H1 (cell line): ENCODE results near the gene TEDC1. TPM values are rescaled to one million over a fixed set of nuclear protein-coding genes. Genes with fewer than 3 reads are reported as not detected.

Experiments used
- CTCF ChIA-PET: fragments of 300-600 bp; sonication (Branson Sonifier 250); formaldehyde crosslinking; loops from one replicate; lab custom pipeline; 2021; ENCODE audit not compliant: partially characterized antibody; lab: Charles Lee
- POLR2A ChIA-PET: fragments of 300-600 bp; sonication (Branson Sonifier 250); formaldehyde crosslinking; loops from one replicate; lab custom pipeline; 2021; ENCODE audit warnings: inconsistent platforms; ENCODE audit not compliant: partially characterized antibody; lab: Charles Lee
- DNase-seq, 2 experiments: peaks; one replicate each; pipeline versions ENCODE4 v3.0.0 to v3.0.0-alpha.2; 2010 to 2022; ENCODE audit warnings: low spot score in 2 of 2, low read depth in 1 of 2, mixed read lengths in 1 of 2
- FAIRE-seq: peaks from 2 replicates; lab custom pipeline; 2011; peaks lifted over from hg19 to GRCh38; lab: Jason Lieb, UNC
- H2AFZ ChIP-seq: 2 replicates; pipeline ENCODE4 v1.8.1; 2012; ENCODE audit warnings: low read length, inconsistent platforms
- H2AK5ac ChIP-seq: 2 replicates; pipeline ENCODE4 v1.6.1; 2013; ENCODE audit warnings: low read depth, low read length
- H2BK120ac ChIP-seq: replicated peaks from 2 replicates; pipeline ENCODE3; 2013; ENCODE audit warnings: low read depth, low read length, inconsistent platforms
- H2BK12ac ChIP-seq: 2 replicates; pipeline ENCODE4 v1.6.1; 2013; ENCODE audit warnings: low read depth, low read length
- H2BK15ac ChIP-seq: 2 replicates; pipeline ENCODE4 v1.6.1; 2013; ENCODE audit warnings: low read length
- H2BK20ac ChIP-seq: 2 replicates; pipeline ENCODE4 v1.6.1; 2013; ENCODE audit warnings: low read length
- H2BK5ac ChIP-seq: 2 replicates; pipeline ENCODE4 v1.6.1; 2013; ENCODE audit warnings: low read depth, low read length
- H3K14ac ChIP-seq: 2 replicates; pipeline ENCODE4 v1.6.1; 2013; ENCODE audit warnings: inconsistent platforms; ENCODE audit not compliant: insufficient read length
- H3K18ac ChIP-seq: 2 replicates; pipeline ENCODE4 v1.6.1; 2013; ENCODE audit warnings: low read length; ENCODE audit errors: extremely low read depth
- H3K23ac ChIP-seq: 2 replicates; pipeline ENCODE4 v1.6.1; 2013; ENCODE audit warnings: inconsistent platforms; ENCODE audit not compliant: insufficient read length
- H3K23me2 ChIP-seq: 2 replicates; pipeline ENCODE4 v1.6.1; 2013; ENCODE audit warnings: low read depth, low read length
- H3K27ac ChIP-seq: 2 replicates; pipeline ENCODE4 v1.6.1; 2011; ENCODE audit warnings: low read depth, low read length, inconsistent platforms
- H3K27me3 ChIP-seq, 4 experiments: replicated peaks in 1 of 4; 1 replicate in 1 of 4; 2 replicates in 3 of 4; pipeline versions ENCODE4 v1.6.1 to v1.8.1; 2011 to 2013; ENCODE audit warnings: low read length in 3 of 4, mild to moderate bottlenecking in 3 of 4, inconsistent platforms in 2 of 4, mixed read lengths in 2 of 4, moderate library complexity in 1 of 4; ENCODE audit not compliant: control insufficient read depth in 3 of 4, insufficient read depth in 3 of 4; ENCODE audit errors: extremely low read depth in 1 of 4
- H3K36me3 ChIP-seq, 4 experiments: 2 replicates each; pipeline versions ENCODE4 v1.6.1 to v1.8.1; 2011 to 2013; ENCODE audit warnings: mild to moderate bottlenecking in 4 of 4, low read length in 3 of 4, moderate library complexity in 2 of 4, control low read depth in 1 of 4, inconsistent platforms in 1 of 4; ENCODE audit not compliant: insufficient read depth in 4 of 4, control insufficient read depth in 2 of 4
- H3K4ac ChIP-seq: replicated peaks from 2 replicates; pipeline ENCODE3; 2013; ENCODE audit warnings: low read length, low read depth, mixed read lengths, inconsistent platforms; ENCODE audit not compliant: insufficient read length
- H3K4me1 ChIP-seq, 4 experiments: replicated peaks in 1 of 4; 1 replicate in 1 of 4; 2 replicates in 3 of 4; pipeline versions ENCODE4 v1.6.1 to v1.8.1; 2011 to 2013; ENCODE audit warnings: low read length in 3 of 4, inconsistent platforms in 2 of 4, mixed read lengths in 1 of 4; ENCODE audit not compliant: insufficient read depth in 4 of 4, control insufficient read depth in 3 of 4
- H3K4me2 ChIP-seq, 2 experiments: 2 replicates each; pipeline versions ENCODE4 v1.6.1 to v1.8.1; 2011 to 2013; ENCODE audit warnings: low read depth in 2 of 2, low read length in 2 of 2, control low read depth in 1 of 2, inconsistent platforms in 1 of 2, mild to moderate bottlenecking in 1 of 2; ENCODE audit not compliant: insufficient read depth in 1 of 2
- H3K4me3 ChIP-seq, 4 experiments: fragments of 200-600, 300-600 bp in 1 of 4; sonication (generic), shearing (Covaris generic), sonication (Bioruptor Twin) in 1 of 4; 2 replicates each; pipeline versions ENCODE4 v1.5.1 to v1.8.1; 2011 to 2016; ENCODE audit warnings: low read length in 4 of 4, low read depth in 3 of 4, control low read depth in 2 of 4, inconsistent platforms in 2 of 4, mild to moderate bottlenecking in 2 of 4, mixed read lengths in 1 of 4, moderate library complexity in 1 of 4; ENCODE audit not compliant: insufficient read depth in 2 of 4; ENCODE audit errors: extremely low read depth in 1 of 4
- H3K56ac ChIP-seq: replicated peaks from 2 replicates; pipeline ENCODE3; 2013; ENCODE audit warnings: low read depth, mild to moderate bottlenecking, mixed read lengths, low read length, inconsistent platforms; ENCODE audit not compliant: insufficient read length
- H3K79me1 ChIP-seq: 2 replicates; pipeline ENCODE4 v1.6.1; 2013; ENCODE audit warnings: low read depth, low read length, control low read depth
- H3K79me2 ChIP-seq, 2 experiments: 2 replicates each; pipeline versions ENCODE4 v1.6.1 to v1.8.1; 2012 to 2013; ENCODE audit warnings: low read length in 2 of 2, mild to moderate bottlenecking in 2 of 2, inconsistent platforms in 1 of 2; ENCODE audit not compliant: insufficient read depth in 2 of 2, control insufficient read depth in 1 of 2
- H3K9ac ChIP-seq, 4 experiments: replicated peaks in 1 of 4; 1 replicate in 1 of 4; 2 replicates in 3 of 4; pipeline versions ENCODE4 v1.6.1 to v1.8.1; 2011 to 2013; ENCODE audit warnings: low read depth in 3 of 4, low read length in 3 of 4, control low read depth in 2 of 4, mild to moderate bottlenecking in 2 of 4, moderate library complexity in 2 of 4, inconsistent platforms in 1 of 4; ENCODE audit errors: extremely low read depth in 1 of 4
- H3K9me3 ChIP-seq, 2 experiments: 2 replicates each; pipeline versions ENCODE4 v1.6.1 to v1.8.1; 2012 to 2013; ENCODE audit warnings: mild to moderate bottlenecking in 2 of 2, moderate library complexity in 2 of 2, control low read depth in 1 of 2, inconsistent platforms in 1 of 2, low read depth in 1 of 2, low read length in 1 of 2, mixed read lengths in 1 of 2; ENCODE audit not compliant: insufficient read depth in 2 of 2
- H4K20me1 ChIP-seq, 2 experiments: replicated peaks in 1 of 2; 2 replicates each; pipeline versions ENCODE3 to v1.8.1; 2011 to 2013; ENCODE audit warnings: inconsistent platforms in 2 of 2, low read length in 2 of 2, mild to moderate bottlenecking in 1 of 2; ENCODE audit not compliant: insufficient read depth in 2 of 2, control insufficient read depth in 1 of 2
- H4K5ac ChIP-seq: 2 replicates; pipeline ENCODE4 v1.6.1; 2013; ENCODE audit warnings: low read length, low read depth, mixed read lengths, inconsistent platforms; ENCODE audit not compliant: insufficient read length
- H4K8ac ChIP-seq: 2 replicates; pipeline ENCODE4 v1.8.0; 2013; ENCODE audit warnings: mild to moderate bottlenecking, moderate library complexity, low read length, inconsistent platforms; ENCODE audit not compliant: insufficient read depth; ENCODE audit errors: extremely low read depth
- H4K91ac ChIP-seq: replicated peaks from 2 replicates; pipeline ENCODE3; 2013; ENCODE audit warnings: low read length, mixed read lengths, inconsistent platforms; ENCODE audit not compliant: insufficient read length
- CHD2 ChIP-seq: IDR thresholded peaks from 2 replicates; pipeline ENCODE4 v1.6.1; 2012; ENCODE audit warnings: low read length, improper control_type of control experiment
- CTCF ChIP-seq, 3 experiments: IDR thresholded peaks; 1 replicate in 2 of 3; 2 replicates in 1 of 3; pipeline versions ENCODE4 v1.5.1 to v1.6.1; 2011; ENCODE audit warnings: low read length in 3 of 3, mild to moderate bottlenecking in 3 of 3, inconsistent platforms in 2 of 3, low read depth in 1 of 3, moderate library complexity in 1 of 3; ENCODE audit not compliant: insufficient read depth in 1 of 3; ENCODE audit errors: control extremely low read depth in 1 of 3
- WGBS, 2 experiments: shearing (Covaris generic) in 1 of 2; methylation state at CpG; one replicate each; pipeline versions ENCODE4 v1.1.6 to v1.1.7; 2013 to 2015; ENCODE audit warnings: low lambda C conversion rate in 2 of 2, mixed read lengths in 2 of 2, inconsistent platforms in 1 of 2, low coverage in 1 of 2, missing lambda C conversion rate in 1 of 2; ENCODE audit not compliant: insufficient replicate concordance in 2 of 2, insufficient coverage in 1 of 2, insufficient read length in 1 of 2; ENCODE audit errors: extremely low coverage in 1 of 2, missing lambda C conversion rate in 1 of 2; 5-methylcytosine and 5-hydroxymethylcytosine counted together
- polyA plus RNA-seq, 7 experiments: library from polyadenylated mRNA; depleted of rRNA in 3 of 7; stranded (reverse) in 5 of 7; unstranded in 2 of 7; fragments of >200 nt in 5 of 7; fragments of 200-250 nt in 2 of 7; gene quantifications; 1 replicate in 5 of 7; 2 replicates in 1 of 7; 4 replicates in 1 of 7; pipeline versions ENCODE4 v1.2.1 to v1.2.3, GENCODE V29; 2011 to 2013; ENCODE audit warnings: missing spikeins in 2 of 7, mixed read lengths in 2 of 7
- total RNA-seq: library from RNA; stranded (reverse); fragmentation: NEBNext Ultra II Directional; extraction: Animal tissue kit (Norgen Biotek cat#: 25700); gene quantifications from 2 replicates; pipeline ENCODE4 v1.2.1, GENCODE V29; 2021

TEDC1 gene
- total and polyA plus RNA-seq, 2 of the 8 experiments (the other 6 are each of a cell fraction or from before 2014, with no cell fraction given) = 5.6 to 14.8 TPM

GRCh38 chr14:105532735-105533141 lies 41.7 kb downstream of the TEDC1 start:
- WGBS, 2 experiments = 73% methylated on average over 9 of the region's 10 CpGs; no CpG with 5 or more reads in 1 of the 2 experiments

More at GRCh38 chr14:105532735-105533141, 41.7 kb downstream of the TEDC1 start:
- no peak overlapping the region for H2BK120ac ChIP-seq
- H2BK15ac ChIP-seq = no peak overlapping the region
- H2BK20ac ChIP-seq = no peak overlapping the region
- no peaks in the 10 kb centered on the region for H4K20me1 ChIP-seq
- H3K23me2 ChIP-seq = no peaks in the 10 kb centered on the region
- no peak overlapping the region for H4K5ac ChIP-seq
- CTCF ChIA-PET = interaction anchor here (0.5 to 1.0 kb wide), 2 partner anchors 66 to 202 kb away, joined by 3 read pairs; no protein-coding TSS in a partner anchor
- H3K9ac ChIP-seq = no peak overlapping the region
- no peak overlapping the region for H4K91ac ChIP-seq
- H3K36me3 ChIP-seq = no peaks in the 10 kb centered on the region
- H3K4ac ChIP-seq = no peak overlapping the region
- no peaks in the 10 kb centered on the region; a peak in 1 of 7 replicates for H3K4me1 ChIP-seq
- H2BK5ac ChIP-seq = no peak overlapping the region
- H3K27me3 ChIP-seq = peaks cover under 1 to 15% (median 9%) of the 10 kb centered on the region in 4 experiments
- H2AK5ac ChIP-seq = no peak overlapping the region
- H3K56ac ChIP-seq = no peak overlapping the region
- H3K9me3 ChIP-seq = peaks cover 6 to 85% of the 10 kb centered on the region in 2 experiments; a peak in 3 of 4 replicates
- no peak overlapping the region for H3K23ac ChIP-seq
- H3K79me2 ChIP-seq = no peaks in the 10 kb centered on the region
- H2AFZ ChIP-seq = no peak overlapping the region
- H3K18ac ChIP-seq = no peak overlapping the region
- no peak overlapping the region for H3K4me2 ChIP-seq
- H4K8ac ChIP-seq = no peak overlapping the region
- H3K27ac ChIP-seq = no peak overlapping the region
- POLR2A ChIA-PET = no interaction called here
- FAIRE-seq (no peak), DNase-seq (no peak)
- H3K79me1 ChIP-seq = no peaks in the 10 kb centered on the region
- no peak overlapping the region for H3K4me3 ChIP-seq
- no peak overlapping the region for H3K14ac ChIP-seq
- TF ChIP-seq CTCF (IDR thresholded peaks at IDR 0.05; ENCODE audit: control extremely low read depth in 1 of 3, insufficient read depth in 1 of 3, low read depth in 1 of 3, low read length in 3 of 3) (peak in 1 of 3 experiments; percentile 23; a peak in 1 of 4 replicates), CHD2 (no peak)
- H2BK12ac ChIP-seq = no peak overlapping the region
